CD4-positive, alpha-beta T cell treated with Interleukin-1 beta for 1 hour (primary cell): ENCODE data around the gene MYMX.
A peak's percentile ranks its signal among the peaks of the same experiment; 100 is the strongest.
"Not testable (repeated sequence)": the region's sequence is repeated elsewhere in the genome, so short reads cannot be mapped to it uniquely, and the experiment has no call there.

Source experiments
- DNase-seq, 2 donors: peaks; one replicate each; pipeline ENCODE4 v3.0.0-alpha.2; 2020 to 2022

MYMX gene

DNA sequence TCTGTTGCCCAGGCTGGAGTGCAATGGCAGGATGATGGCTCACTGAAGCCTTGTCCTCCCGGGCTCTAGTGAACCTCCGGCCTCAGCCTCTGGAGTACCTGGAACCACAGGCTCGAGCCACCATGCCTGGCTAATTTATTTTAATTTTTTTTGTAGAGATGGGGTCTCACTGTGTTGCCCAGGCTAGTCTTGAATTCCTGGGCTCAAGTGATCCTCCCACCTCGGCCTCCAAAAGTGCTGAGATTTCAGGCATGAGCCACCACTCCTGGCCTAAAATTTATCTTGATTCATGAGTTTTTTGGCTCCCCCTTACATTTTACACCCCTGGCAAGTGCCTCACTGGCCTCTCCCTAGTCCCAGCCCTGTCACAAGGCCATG is 4.2 kb downstream of the MYMX start:
- no peak for DNase-seq

DNA sequence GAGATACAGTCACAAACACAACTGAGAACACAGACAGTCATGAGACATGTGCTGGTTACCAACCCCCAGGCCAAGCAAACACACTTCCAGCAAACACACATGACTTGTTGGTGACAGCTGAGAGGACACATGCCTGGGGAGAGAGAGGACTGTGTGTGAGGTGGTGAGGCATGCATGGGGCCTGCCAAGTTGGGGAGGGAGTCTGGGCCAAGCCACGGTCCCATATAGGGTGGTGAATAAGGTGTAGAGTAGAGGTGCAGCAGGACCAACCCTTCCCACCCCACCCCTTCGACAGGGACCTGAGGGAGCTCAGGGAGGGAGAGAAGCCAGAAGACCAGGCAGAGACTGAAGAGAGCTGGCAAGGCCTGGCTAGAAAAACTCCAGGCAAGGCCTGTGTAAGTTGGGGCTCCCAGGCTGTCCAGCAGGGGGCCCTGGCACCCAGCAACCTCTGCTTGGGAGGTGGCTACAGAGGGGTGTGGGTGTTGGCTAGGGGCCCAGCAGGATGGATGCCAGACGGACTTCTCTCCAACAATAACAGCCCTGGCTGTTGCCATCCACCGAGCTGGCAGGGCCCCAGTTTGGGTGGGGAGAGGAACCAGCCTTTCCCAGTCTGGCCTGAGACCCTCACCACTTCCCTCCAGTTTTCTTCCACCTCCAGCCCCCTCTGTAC is 4.7 kb downstream of the MYMX start:
- peak; percentile 80 to 81 for DNase-seq

DNA sequence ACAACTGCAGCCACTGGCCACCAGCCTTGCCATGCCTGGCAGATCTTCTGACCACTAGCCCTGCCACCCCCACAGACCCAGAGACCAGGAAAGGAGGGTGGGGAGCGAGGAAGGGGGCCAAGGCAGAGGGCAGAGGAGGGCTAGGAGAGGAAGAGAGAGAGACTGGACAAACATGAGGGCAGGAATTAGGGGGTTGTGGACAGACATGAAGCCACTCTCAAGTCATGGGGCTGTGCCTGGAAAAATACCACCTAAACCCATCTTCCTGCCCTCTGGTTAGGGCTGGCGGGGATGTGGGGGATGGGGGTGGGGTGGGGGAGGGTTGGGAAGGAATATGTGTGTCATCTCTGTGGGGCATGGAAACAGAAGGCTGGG is 5.2 kb downstream of the MYMX start:
- DNase-seq, result no peak

DNA sequence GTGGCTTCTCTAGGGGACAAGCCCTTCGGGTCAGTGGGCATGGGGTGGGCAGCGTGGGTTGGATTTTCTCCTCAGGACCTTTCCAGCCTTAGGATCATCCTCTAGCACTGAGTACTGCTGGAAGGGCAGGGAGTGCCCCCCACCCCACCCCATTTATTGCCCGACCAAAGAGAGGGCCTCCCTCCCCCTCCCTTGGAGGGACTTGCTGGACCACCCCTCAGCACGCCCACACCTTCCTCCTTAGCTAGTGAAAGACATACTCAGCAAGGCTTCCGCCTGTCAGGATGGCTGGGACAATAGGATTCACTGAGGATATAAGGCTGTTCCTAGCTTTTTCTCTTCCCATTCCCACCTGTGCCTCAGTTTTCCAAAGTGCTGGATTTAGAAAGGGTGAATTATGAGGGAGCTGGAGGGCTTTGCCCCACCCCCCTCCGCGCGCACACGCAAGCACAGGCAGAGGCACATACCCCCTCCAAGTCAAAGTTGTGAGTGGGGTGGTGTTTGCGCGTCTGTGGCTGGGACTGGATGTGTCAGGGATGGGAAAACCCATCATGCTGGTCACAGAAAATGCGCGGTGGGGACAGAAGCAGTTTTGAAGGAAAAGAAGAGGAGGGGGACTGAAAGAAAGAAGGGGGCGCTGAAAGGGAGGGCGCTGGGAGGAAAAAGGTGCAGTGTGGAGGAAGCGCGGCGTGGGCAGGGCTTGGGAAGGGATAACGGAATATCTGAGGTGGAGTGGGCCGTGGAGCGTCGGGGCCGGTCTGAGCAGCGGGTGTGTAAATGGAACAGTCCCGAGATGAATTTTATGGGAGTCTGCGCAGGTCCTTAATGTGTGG is 6.0 kb downstream of the MYMX start:
- DNase-seq, result no peak

- DNase-seq, result peak; percentile 83 to 87
Measured at GRCh38 chr6:44223319-44224028, 6.7 kb downstream of the MYMX start, which contains the start of gene SLC29A1. Gene SLC29A1 (plus strand): TSS chr6:44223595. CDS start chr6:44227314, 3,719 bp downstream.

- no peak for DNase-seq
Measured at GRCh38 chr6:44224029-44224964, 7.6 kb downstream of the MYMX start.

GRCh38 chr6:44224965-44225305 is 8.2 kb downstream of the MYMX start:
- no peak for DNase-seq

DNA sequence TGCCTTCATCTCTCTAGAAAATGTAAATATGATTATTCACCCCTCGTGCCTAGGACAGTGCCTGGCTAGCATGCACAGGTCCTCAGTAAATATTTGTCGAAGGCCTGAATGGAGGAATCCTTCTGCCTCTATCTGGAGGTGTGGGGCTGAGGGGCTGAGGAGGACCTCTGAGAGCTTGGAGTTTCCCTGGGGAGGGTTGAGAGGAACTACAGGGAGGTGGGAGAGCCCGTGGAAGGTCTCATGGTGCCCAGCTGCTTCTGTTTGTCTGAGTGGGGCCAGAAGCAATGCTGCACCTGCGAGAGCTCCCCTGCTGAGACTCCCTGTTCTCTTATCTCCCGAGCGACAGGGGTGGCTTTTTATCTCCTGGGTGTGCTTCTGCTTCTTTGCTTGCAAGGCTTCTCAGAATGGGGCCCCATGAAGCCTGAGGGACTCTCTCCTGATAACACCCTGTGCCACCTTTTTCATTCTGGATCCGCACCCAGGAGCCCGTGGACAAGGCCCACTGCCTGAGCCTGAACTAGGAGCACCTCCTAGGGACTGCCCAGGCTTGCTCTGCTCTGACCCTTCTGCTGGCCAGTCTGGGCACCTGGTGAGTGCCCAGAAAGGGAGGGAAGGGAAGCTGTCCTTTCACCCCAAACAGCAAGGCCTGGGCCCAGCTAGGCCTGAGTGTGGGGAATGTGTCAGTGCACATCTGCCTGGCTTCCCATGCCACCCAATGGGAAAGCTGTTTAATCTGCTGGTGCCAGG is 9.0 kb downstream of the MYMX start:
- no peak for DNase-seq

- DNase-seq, result no peak
Measured at GRCh38 chr6:44226368-44227147, 9.8 kb downstream of the MYMX start.

- no peak for DNase-seq
Measured at GRCh38 chr6:44227148-44227793, 10.5 kb downstream of the MYMX start.

GRCh38 chr6:44228031-44228430 is 11.3 kb downstream of the MYMX start:
- no peak for DNase-seq

- DNase-seq, result no peak
Measured at GRCh38 chr6:44228433-44228832, 11.7 kb downstream of the MYMX start.

- DNase-seq, result no peak
Measured at GRCh38 chr6:44228836-44229235, 12.1 kb downstream of the MYMX start.

- DNase-seq, result no peak
Measured at GRCh38 chr6:44229376-44230033, 12.8 kb downstream of the MYMX start.

DNA sequence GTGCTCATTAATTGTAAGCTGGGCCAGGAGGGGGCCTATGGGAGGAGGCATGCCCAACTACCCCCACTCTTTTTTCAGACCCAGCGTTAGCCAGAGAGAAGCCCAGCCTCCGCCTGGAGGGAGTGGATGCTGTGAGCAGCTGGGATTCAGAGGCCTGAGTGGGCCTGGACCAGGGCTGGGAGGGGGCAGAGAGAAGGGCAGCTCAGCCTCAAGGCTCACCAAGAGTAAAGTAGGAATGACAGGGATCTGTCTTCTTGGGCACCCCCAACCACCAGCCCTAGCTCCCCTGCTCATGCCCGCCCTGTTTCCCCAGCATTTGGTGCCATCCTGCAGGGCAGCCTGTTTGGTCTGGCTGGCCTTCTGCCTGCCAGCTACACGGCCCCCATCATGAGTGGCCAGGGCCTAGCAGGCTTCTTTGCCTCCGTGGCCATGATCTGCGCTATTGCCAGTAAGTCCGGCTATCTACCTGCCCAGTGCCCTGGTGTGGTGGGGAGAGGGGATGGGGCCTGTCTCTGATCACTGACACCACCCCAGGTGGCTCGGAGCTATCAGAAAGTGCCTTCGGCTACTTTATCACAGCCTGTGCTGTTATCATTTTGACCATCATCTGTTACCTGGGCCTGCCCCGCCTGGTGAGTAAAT is 13.4 kb downstream of the MYMX start:
- DNase-seq, result no peak

DNA sequence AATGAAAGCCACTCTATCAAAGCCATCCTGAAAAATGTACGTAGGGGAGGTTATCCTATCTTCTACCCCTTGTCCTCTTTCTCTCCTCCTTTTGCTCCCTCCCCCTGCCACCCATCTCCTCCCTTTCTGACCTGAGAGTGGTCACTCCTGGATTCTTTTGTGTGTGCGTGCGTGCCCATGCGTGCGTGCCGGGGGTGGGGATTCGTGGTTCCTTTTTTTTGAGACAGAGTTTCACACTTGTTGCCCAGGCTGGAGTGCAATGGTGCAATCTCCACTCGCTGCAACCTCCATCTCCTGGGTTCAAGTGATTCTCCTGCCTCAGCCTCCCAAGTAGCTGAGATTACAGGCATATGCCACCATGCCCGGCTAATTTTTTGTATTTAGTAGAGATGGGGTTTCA is 14.7 kb downstream of the MYMX start:
- DNase-seq, result not testable (repeated sequence)

DNA sequence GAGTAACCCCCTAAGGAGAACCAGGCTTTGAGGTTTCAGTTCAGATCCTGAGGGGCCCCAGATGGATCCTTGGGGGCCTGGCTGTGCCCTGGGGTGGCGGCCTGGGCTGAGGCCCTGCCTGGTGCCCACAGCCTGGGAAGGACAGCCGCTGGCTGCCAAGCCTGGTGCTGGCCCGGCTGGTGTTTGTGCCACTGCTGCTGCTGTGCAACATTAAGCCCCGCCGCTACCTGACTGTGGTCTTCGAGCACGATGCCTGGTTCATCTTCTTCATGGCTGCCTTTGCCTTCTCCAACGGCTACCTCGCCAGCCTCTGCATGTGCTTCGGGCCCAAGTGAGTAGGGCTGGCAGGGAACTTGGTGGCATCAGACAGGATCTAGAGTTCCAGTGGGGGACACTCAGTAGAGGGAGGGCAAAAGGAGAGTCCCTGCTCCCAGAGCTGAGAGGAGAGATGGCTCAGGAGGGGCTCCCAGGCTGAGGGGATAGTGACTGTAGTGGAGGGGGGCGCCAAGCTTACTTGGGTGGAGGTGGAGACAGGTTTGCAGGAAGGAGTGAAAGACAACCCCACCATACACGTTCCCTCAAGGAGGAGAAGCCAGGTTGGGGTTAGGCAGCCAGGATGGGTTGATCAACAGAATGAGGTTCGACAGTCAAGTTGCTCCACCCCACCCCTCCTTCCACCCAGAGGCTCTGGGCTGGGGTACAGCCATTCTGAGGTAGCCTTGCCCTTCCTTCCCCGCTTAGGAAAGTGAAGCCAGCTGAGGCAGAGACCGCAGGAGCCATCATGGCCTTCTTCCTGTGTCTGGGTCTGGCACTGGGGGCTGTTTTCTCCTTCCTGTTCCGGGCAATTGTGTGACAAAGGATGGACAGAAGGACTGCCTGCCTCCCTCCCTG is 16.2 kb downstream of the MYMX start:
- DNase-seq, result no peak

GRCh38 chr6:44233567-44234100 is 16.9 kb downstream of the MYMX start:
- DNase-seq, result no peak
